AG10803 (cell line): Measurements from ENCODE around the gene DIRAS2.
A peak's percentile ranks its signal among the peaks of the same experiment; 100 is the strongest.

Experiments used
- DNase-seq: peaks from one replicate; pipeline ENCODE4 v3.0.0; 2010; ENCODE audit warnings: low read depth
- H3K4me3 ChIP-seq: 2 replicates; pipeline ENCODE4 v1.5.1; 2011; ENCODE audit warnings: mild to moderate bottlenecking, low read length, control low read depth
- CTCF ChIP-seq: conservative IDR thresholded peaks from 2 replicates; pipeline ENCODE4 v1.5.1; 2011; ENCODE audit warnings: mild to moderate bottlenecking, low read length, control low read depth, inconsistent platforms

The DIRAS2 gene

GRCh38 chr9:90642570-90643539 lies at the start of gene DIRAS2:
TSS of gene DIRAS2 (minus strand) at chr9:90642824. CDS start at chr9:90613827, 28,997 bp downstream.
- peak; percentile 56 for TF ChIP-seq CTCF
- H3K4me3 ChIP-seq = peak within 1 kb of the TSS; percentile 52

GRCh38 chr9:90684736-90685135 lies 42.1 kb upstream of the DIRAS2 start:
- DNase-seq = no peak
- no peak overlapping the region for H3K4me3 ChIP-seq
- TF ChIP-seq CTCF = no peak

More at GRCh38 chr9:90642570-90643539, at the start of gene DIRAS2:
- DNase-seq = peak; percentile 44

GRCh38 chr9:90684106-90684505 lies 41.5 kb upstream of the DIRAS2 start:
- no peak overlapping the region for H3K4me3 ChIP-seq
- no peak for TF ChIP-seq CTCF
- DNase-seq = no peak

- no peak overlapping the region for H3K4me3 ChIP-seq
- no peak for TF ChIP-seq CTCF
- no peak for DNase-seq
These were observed 37.9 kb upstream of the DIRAS2 start for GRCh38 chr9:90680534-90680933.

GRCh38 chr9:90665072-90665471 lies 22.4 kb upstream of the DIRAS2 start:
- no peak for DNase-seq
- H3K4me3 ChIP-seq = no peak overlapping the region
- no peak for TF ChIP-seq CTCF

GRCh38 chr9:90659650-90660364 lies 17.2 kb upstream of the DIRAS2 start:
- peak; percentile 31 for DNase-seq
- TF ChIP-seq CTCF = no peak
- no peak overlapping the region for H3K4me3 ChIP-seq
